ENCODE measurements around the gene PROCA1. TPM values are rescaled to one million over a fixed set of nuclear protein-coding genes. Genes with fewer than 3 reads are reported as not detected.

The PROCA1 gene
- total and polyA plus RNA-seq, 2 of the 8 experiments (the other 6 are each of a cell fraction or from before 2014, with no cell fraction given): 21.2 to 26.3 TPM

- TF ChIP-seq GTF2F1 (IDR thresholded peaks at IDR 0.05; ENCODE audit: borderline replicate concordance, low read depth, low read length) (no peak), POLR2A (IDR thresholded peaks at IDR 0.05; ENCODE audit: control extremely low read depth in 1 of 2, low read depth in 2 of 2, low read length in 2 of 2) (peak in 1 of 2 experiments; percentile 45; a peak in 1 of 3 replicates), RAD21 (IDR thresholded peaks at IDR 0.05 in 1 of 2, conservative IDR thresholded peaks at IDR 0.05 in 1 of 2; ENCODE audit: low read depth in 2 of 2, low read length in 2 of 2) (no peak), NANOG (IDR thresholded peaks at IDR 0.05; ENCODE audit: insufficient read depth, low read depth, low read length, poor library complexity, severe bottlenecking) (no peak), TBP (IDR thresholded peaks at IDR 0.05; ENCODE audit: low read depth, low read length) (no peak), RNF2 (IDR thresholded peaks at IDR 0.05; ENCODE audit: borderline replicate concordance, low read depth, low read length, missing control alignments, poor library complexity, severe bottlenecking) (no peak)
These were observed 9.5 kb downstream of the PROCA1 start (continued) for GRCh38 chr17:28702026-28702751.
